HUES6 (cell line): ENCODE measurements around the gene NFXL1.
A peak's percentile ranks its signal among the peaks of the same experiment; 100 is the strongest.

Source experiments
- H3K27ac ChIP-seq: 2 replicates; pipeline ENCODE4 v1.7.0; 2013; ENCODE audit warnings: low read depth, mild to moderate bottlenecking, low read length, inconsistent platforms
- H3K27me3 ChIP-seq: 2 replicates; pipeline ENCODE4 v1.6.1; 2013; ENCODE audit warnings: low read length; ENCODE audit not compliant: control insufficient read depth, insufficient read depth
- H3K36me3 ChIP-seq: 2 replicates; pipeline ENCODE4 v1.6.1; 2013; ENCODE audit warnings: low read length; ENCODE audit not compliant: control insufficient read depth, insufficient read depth
- H3K4me1 ChIP-seq: 2 replicates; pipeline ENCODE4 v1.6.1; 2013; ENCODE audit warnings: low read length; ENCODE audit not compliant: control insufficient read depth, insufficient read depth
- H3K4me3 ChIP-seq: 2 replicates; pipeline ENCODE4 v1.5.1; 2013; ENCODE audit warnings: low read depth, low read length
- H3K9ac ChIP-seq: one replicate; pipeline ENCODE4 v1.6.1; 2013; ENCODE audit warnings: mild to moderate bottlenecking, low read length
- H3K9me3 ChIP-seq: 2 replicates; pipeline ENCODE4 v1.6.1; 2013; ENCODE audit warnings: low read depth, low read length; ENCODE audit not compliant: control insufficient read depth, insufficient read depth

Gene NFXL1

GRCh38 chr4:47852136-47852535 lies 62.2 kb downstream of the NFXL1 start:
- H3K36me3 ChIP-seq: peaks cover 67% of the 10 kb centered on the region
- no peaks in the 10 kb centered on the region for H3K4me1 ChIP-seq
- H3K27me3 ChIP-seq: no peaks in the 10 kb centered on the region
- no peak overlapping the region for H3K9ac ChIP-seq
- no peak overlapping the region for H3K27ac ChIP-seq
- H3K9me3 ChIP-seq: no peaks in the 10 kb centered on the region
- H3K4me3 ChIP-seq: no peak overlapping the region

GRCh38 chr4:47849466-47849865 lies 64.9 kb downstream of the NFXL1 start:
- Histone ChIP-seq H3K9ac (no peak overlapping the region), H3K27me3 (no peaks in the 10 kb centered on the region), H3K36me3 (peaks cover 60% of the 10 kb centered on the region), H3K9me3 (no peaks in the 10 kb centered on the region), H3K27ac (no peak overlapping the region), H3K4me3 (no peak overlapping the region), H3K4me1 (no peaks in the 10 kb centered on the region)

DNA sequence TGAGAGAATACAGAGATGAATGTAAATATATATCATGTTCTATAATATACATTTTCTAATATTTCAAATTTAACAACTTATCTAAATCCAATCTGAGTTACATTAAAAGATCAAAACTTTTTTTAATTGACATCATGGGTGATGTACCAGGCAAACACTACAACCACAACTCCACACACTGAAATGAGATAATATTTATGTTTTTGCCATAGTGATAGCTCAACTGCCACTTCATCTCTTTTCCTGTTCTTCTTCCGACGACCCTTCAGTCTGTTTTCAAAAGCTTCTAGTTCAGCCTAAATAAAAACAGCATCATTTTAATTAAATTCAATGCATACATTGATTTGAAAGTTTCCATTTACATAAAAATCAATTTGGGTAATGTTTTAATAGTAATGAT lies 66.3 kb downstream of the NFXL1 start:
- Histone ChIP-seq H3K27ac (no peak overlapping the region), H3K9ac (no peak overlapping the region), H3K4me3 (no peak overlapping the region), H3K27me3 (no peaks in the 10 kb centered on the region), H3K36me3 (peaks cover 61% of the 10 kb centered on the region), H3K9me3 (no peaks in the 10 kb centered on the region), H3K4me1 (no peaks in the 10 kb centered on the region)

DNA sequence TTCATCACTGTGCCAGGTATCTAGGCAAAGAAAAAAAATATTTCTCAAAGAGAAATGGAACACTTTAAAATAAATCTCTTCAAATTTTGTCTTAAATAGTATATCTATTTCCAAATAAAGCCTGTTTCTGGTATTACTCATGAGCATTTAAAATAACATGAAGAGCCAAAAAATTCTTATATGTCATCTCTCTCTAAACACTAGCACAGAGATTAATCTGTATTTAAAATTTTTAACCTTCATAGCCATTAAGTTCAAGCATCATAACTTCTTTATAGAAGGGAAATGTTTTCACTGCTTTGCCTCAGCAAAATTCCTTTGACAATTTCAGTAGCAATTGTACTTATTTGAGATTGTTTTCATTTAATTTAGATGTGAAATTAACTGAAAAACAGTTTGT lies 71.4 kb downstream of the NFXL1 start:
- Histone ChIP-seq H3K9ac (no peak overlapping the region), H3K27me3 (peaks cover 10% of the 10 kb centered on the region), H3K27ac (no peak overlapping the region), H3K36me3 (peaks cover 34% of the 10 kb centered on the region), H3K4me3 (no peak overlapping the region), H3K4me1 (0 out of 2 replicates have a peak, but pooled peaks cover 7% of the 10 kb centered on the region), H3K9me3 (no peaks in the 10 kb centered on the region)

DNA sequence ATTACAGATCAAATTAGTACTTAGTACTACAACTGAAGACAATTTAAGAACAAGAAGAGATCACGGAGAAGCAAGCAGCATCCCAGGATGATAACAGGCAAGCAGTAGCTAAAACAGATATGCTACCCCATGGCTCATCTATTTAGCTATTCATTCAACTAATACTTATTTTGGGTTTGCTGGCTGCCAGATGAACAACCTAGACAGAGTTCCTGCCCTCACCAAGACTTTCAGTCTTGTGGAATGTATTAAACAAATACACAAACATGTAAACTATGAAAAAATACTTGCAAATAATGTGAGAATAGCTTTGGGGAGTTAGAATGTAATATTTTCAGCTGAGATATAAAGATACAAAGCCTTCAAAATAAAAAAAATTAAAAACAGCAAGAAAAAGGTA lies 74.1 kb downstream of the NFXL1 start:
- Histone ChIP-seq H3K4me3 (no peak overlapping the region), H3K27ac (no peak overlapping the region), H3K27me3 (peaks cover 25% of the 10 kb centered on the region), H3K4me1 (peaks cover 15% of the 10 kb centered on the region; the same call in 1 of the 2 replicates), H3K9ac (no peak overlapping the region), H3K36me3 (peaks cover 25% of the 10 kb centered on the region), H3K9me3 (no peaks in the 10 kb centered on the region)

DNA sequence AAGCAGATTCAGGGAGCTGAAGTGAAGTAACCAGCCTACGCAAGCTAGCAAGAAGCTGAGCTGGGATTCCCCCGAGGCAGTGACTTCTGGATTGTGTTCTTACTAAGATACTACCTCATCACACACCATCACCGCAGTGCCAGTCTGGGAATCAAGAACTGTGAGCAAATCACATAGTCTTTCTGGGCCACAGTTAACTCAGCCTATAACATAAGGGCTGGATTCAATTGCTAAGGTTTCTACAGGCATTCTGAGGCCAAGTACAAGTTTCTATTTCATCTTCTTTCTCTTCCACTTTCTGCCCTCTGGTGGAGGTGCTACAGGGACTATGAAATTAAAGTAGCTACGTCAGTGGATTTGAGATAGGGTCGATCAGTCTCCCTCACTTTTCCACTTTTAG lies 75.1 kb downstream of the NFXL1 start:
- peaks cover 15% of the 10 kb centered on the region; the same call in 1 of the 2 replicates for H3K4me1 ChIP-seq
- H3K36me3 ChIP-seq: peaks cover 22% of the 10 kb centered on the region
- H3K27ac ChIP-seq: no peak overlapping the region
- no peaks in the 10 kb centered on the region for H3K9me3 ChIP-seq
- no peak overlapping the region for H3K4me3 ChIP-seq
- H3K27me3 ChIP-seq: peaks cover 25% of the 10 kb centered on the region
- no peak overlapping the region for H3K9ac ChIP-seq

DNA sequence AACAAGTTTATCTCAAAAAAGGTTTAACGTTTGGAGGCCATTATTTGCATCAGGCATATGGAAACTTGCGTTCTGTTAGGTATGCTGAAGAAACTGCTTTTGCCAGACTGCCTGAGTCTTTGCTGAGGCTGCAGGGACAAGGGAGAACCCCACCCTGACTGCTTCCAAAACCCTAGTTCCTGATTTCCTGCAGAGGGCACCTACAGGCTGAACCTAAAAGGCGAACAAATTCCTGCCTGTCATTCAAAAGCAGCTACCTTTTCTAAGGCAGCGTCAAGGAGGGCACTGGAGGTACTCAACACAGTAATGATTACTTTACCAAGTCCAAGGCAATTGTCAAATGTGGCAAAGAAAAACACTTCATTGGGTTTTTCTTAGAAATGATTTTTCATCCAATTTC lies 75.9 kb downstream of the NFXL1 start:
- Histone ChIP-seq H3K4me1 (peaks cover 15% of the 10 kb centered on the region; the same call in 1 of the 2 replicates), H3K27ac (no peak overlapping the region), H3K36me3 (peaks cover 14% of the 10 kb centered on the region), H3K9me3 (no peaks in the 10 kb centered on the region), H3K4me3 (peak overlapping the region; percentile 72), H3K27me3 (peaks cover 25% of the 10 kb centered on the region), H3K9ac (no peak overlapping the region)

GRCh38 chr4:47837908-47838294 lies 76.5 kb downstream of the NFXL1 start, which contains the start of gene CORIN:
Gene CORIN, minus strand, starts transcription at chr4:47838067. Its CDS starts 118 bp downstream, at chr4:47837949.
- Histone ChIP-seq H3K27ac (no peak within 1 kb of the TSS), H3K36me3 (peaks cover 11% of the 10 kb centered on the region; the same call in 1 of the 2 replicates), H3K27me3 (peaks cover 25% of the 10 kb centered on the region), H3K9me3 (no peaks in the 10 kb centered on the region), H3K4me3 (peak within 1 kb of the TSS; percentile 72), H3K9ac (peak within 1 kb of the TSS; percentile 54), H3K4me1 (peaks cover 15% of the 10 kb centered on the region; the same call in 1 of the 2 replicates)

GRCh38 chr4:47837094-47837907 lies 77.1 kb downstream of the NFXL1 start:
- H3K4me1 ChIP-seq: peaks cover 15% of the 10 kb centered on the region; the same call in 1 of the 2 replicates
- H3K27ac ChIP-seq: no peak overlapping the region
- peaks cover 6% of the 10 kb centered on the region; the same call in 1 of the 2 replicates for H3K36me3 ChIP-seq
- H3K4me3 ChIP-seq: peak overlapping the region; percentile 72
- peaks cover 25% of the 10 kb centered on the region for H3K27me3 ChIP-seq
- H3K9me3 ChIP-seq: no peaks in the 10 kb centered on the region
- H3K9ac ChIP-seq: peak overlapping the region; percentile 54

GRCh38 chr4:47836641-47837093 lies 77.7 kb downstream of the NFXL1 start:
- H3K4me3 ChIP-seq: peak overlapping the region; percentile 72
- no peak overlapping the region for H3K27ac ChIP-seq
- no peaks in the 10 kb centered on the region for H3K36me3 ChIP-seq
- H3K9me3 ChIP-seq: no peaks in the 10 kb centered on the region
- peaks cover 15% of the 10 kb centered on the region; the same call in 1 of the 2 replicates for H3K4me1 ChIP-seq
- peak overlapping the region; percentile 54 for H3K9ac ChIP-seq
- H3K27me3 ChIP-seq: peaks cover 25% of the 10 kb centered on the region

- Histone ChIP-seq H3K9ac (no peak overlapping the region), H3K36me3 (no peaks in the 10 kb centered on the region)
Observed at GRCh38 chr4:47835494-47835893, 78.9 kb downstream of the NFXL1 start.

More at GRCh38 chr4:47835494-47835893, 78.9 kb downstream of the NFXL1 start:
- Histone ChIP-seq H3K9me3 (no peaks in the 10 kb centered on the region), H3K4me3 (0 out of 2 replicates have a peak overlapping the region, but pooled peaks have one; percentile 5), H3K27ac (no peak overlapping the region), H3K27me3 (peaks cover 25% of the 10 kb centered on the region), H3K4me1 (peaks cover 15% of the 10 kb centered on the region; the same call in 1 of the 2 replicates)
